COLO668 (cell line): ENCODE data around the gene MBD3L3.
"Not testable (repeated sequence)": the region's sequence is repeated elsewhere in the genome, so short reads cannot be mapped to it uniquely, and the experiment has no call there.

Experiments
- DNase-seq: peaks from one replicate; lab custom pipeline; 2025; ENCODE audit not compliant: unreplicated experiment; lab: John Stamatoyannopoulos, UW

The MBD3L3 gene

GRCh38 chr19:7058576-7058975 lies at the start of gene MBD3L3:
Gene MBD3L3 (minus strand): TSS chr19:7058676. CDS start chr19:7058605, 71 bp downstream.
- DNase-seq: not testable (repeated sequence)

DNA sequence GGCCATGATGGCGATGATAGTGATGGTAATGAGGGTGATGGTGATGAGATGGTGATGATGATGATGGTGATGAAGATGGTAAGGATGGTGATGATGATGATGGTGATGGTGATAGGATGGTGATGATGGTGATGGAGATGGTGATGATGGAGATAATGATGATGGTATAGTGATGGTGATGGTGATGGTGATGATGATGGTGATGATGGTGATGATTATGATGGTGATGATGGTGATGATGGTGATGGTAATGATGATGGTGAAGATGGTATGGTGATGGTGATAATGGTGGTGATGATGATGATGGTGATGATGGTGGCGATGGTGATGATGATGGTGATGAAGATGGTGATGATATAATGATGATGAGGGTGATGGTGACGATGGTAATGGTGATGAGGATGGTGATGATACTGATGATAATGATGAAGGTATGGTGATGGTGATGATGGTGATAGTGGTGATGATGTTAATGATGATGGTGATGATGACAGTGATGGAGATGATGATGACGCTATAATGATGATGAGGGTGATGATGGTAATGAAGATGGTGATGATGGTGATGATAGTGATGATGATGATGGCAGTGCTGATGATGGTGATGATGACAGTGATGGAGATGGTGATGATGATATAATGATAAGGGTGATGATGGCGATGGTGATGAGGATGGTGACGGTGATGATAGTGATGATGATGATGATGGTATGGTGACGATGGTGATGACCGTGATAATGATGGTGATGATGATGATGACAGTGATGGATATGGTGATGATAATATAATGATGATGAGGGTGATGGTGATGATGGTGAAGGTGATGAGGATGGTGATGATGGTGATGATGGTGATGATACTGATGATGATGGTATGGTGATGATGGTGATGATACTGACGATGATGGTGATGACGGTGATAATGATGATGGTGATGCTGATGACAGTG lies 48.5 kb upstream of the MBD3L3 start:
- no peak for DNase-seq

- DNase-seq: no peak
Measured at GRCh38 chr19:7104747-7105447, 46.4 kb upstream of the MBD3L3 start.

DNA sequence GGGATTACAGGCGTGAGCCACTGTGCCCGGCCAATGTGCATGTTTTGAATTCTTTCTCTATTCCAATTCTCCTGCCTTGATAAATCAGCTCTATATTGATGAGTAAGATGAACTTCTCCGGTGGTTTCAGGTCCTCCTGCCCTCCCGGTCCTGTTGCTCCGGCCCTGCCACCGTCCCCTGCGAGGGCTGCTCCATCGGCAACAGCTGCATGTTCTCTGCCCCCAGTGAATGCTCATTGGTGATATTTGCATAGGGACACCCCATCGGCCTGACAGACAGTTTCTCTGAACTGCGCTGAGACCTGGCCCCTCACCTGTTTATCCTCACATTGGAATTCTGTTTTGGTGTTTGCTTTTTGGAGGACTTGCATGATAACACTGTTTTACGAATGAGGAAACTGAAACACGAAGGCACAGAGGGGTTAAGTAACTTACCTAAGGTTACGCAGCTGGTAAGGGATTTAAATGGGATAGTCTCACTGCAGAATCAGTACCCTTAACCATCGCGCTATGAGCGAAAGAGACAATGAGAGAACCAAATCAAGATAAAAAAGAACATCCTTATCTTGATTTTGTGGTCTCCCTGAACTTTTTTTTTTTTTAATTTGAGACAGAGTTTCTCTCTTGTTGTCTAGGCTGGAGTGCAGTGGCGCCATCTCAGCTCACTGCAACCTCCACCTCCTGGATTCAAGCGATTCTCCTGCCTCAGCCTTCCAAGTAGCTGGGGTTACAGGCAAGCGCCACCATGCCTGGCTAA lies 43.2 kb upstream of the MBD3L3 start:
- DNase-seq: no peak

GRCh38 chr19:7099597-7099921 lies 41.1 kb upstream of the MBD3L3 start:
- DNase-seq: no peak

DNA sequence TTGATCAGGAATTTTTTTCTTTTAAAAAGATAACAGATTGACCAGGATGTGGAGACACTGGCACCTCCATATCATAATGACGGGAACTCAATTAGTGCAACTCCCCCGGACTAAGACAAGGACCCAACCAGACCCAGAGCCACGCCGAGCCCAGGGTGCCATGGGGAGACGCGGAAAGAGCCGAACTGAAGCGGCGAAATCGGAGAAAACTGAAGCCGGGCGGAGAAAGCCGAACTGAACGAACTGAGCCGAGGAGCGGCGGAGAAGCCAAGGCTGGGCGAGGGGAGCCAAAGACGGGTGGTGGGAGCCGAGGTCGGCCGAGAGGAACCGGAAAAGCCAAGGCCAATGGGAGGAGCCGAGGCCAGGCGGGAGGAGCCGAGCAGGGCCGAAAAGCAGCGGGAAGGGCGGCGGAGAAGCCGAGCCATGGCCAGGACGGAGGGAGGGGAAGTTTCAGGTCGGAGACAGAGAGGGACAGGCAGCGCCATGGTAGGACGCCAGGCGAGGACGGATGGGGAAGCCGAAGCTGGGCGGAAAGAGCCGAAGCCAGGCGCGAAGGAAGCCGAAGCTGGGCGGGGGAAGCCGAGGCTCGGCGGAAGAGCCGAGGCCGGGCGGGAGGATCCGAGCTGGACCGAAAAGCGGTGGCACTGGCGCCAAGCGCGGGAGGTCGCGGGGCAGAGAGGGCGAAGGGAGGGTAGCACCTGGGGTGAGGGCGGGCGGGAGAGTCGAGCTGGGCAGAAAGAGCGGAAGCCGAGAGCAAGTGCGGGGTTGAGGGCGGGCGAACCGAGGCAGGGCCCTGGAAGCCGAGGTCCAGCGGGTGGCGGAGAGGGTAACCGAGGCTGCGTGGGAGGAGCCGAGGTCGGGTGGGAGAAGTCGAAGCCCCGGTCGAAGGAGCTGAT lies 40.5 kb upstream of the MBD3L3 start:
- DNase-seq: peak; percentile 94

DNA sequence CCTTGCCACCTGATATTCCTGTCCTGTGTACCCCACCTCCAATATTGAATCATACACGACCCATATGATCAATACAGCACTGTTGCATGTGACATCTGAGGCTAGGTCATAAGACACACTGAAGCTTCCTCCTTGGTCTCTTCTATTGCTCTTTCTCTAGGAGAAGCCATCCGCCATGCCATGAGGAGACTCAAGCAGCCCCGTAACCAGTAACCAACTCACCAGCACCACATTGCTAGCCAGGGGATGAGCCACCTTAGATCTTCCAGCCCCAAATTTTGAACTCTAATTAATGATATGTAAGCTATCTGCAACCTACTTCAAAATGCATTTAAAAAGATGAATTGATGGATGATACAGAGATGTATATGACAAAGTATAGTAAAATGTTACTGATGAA lies 39.6 kb upstream of the MBD3L3 start:
- no peak for DNase-seq

GRCh38 chr19:7088999-7089398 lies 30.5 kb upstream of the MBD3L3 start:
- DNase-seq: no peak

DNA sequence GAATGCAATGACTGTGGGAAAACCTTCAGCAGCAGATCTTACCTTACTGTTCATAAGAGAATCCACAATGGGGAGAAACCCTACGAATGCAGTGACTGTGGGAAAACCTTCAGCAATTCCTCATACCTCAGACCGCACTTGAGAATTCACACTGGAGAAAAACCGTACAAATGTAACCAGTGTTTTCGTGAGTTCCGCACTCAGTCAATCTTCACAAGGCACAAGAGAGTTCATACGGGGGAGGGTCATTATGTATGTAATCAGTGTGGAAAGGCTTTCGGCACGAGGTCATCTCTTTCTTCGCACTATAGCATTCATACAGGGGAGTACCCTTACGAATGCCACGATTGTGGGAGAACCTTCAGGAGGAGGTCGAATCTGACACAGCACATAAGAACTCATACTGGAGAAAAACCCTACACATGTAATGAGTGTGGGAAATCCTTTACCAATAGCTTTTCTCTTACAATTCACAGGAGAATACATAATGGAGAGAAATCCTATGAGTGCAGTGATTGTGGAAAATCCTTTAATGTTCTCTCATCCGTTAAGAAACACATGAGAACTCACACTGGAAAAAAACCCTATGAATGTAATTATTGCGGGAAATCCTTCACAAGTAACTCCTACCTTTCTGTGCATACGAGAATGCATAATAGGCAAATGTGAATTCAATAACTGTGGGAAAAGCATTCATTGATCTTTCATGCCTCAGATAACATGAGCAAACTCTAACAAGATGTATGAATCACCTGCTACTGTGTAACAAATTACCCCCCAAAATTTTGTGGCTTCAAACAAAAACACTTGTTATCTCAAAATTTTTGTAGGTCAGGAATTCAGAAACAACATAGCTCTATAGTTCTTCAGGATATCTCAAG lies 24.8 kb upstream of the MBD3L3 start:
- no peak for DNase-seq

- no peak for DNase-seq
Measured at GRCh38 chr19:7078008-7078407, 19.5 kb upstream of the MBD3L3 start.

- no peak for DNase-seq
Measured at GRCh38 chr19:7076151-7076550, 17.7 kb upstream of the MBD3L3 start.

DNA sequence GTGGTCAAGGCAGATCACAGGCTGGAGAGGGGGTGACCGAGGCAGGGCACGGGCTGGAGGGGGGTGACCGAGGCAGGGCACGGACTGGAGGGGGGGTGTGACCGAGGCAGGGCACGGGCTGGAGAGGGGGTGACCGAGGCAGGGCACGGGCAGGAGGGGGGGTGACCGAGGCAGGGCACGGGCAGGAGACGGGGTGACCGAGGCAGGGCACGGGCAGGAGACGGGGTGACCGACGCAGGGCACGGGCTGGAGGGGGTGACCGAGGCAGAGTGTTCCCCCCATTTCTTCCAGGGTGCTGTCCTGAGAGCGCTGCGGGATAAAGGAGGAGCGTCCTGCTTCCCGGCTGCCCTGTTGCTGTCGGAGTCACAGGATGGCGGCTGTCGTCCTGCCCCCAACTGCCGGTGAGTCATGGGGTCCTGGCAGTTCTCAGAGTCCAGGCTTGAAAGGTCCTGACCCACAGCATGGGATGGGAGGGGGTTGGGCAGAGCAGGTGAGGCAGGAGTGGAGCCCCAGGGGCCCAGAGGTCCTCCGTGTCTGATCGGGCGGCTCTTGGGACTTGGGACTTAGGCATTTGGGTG lies 16.3 kb upstream of the MBD3L3 start:
- no peak for DNase-seq

GRCh38 chr19:7072541-7072940 lies 14.1 kb upstream of the MBD3L3 start:
- no peak for DNase-seq

GRCh38 chr19:7069904-7070226 lies 11.4 kb upstream of the MBD3L3 start:
- no peak for DNase-seq

- DNase-seq: peak; percentile 97
Measured at GRCh38 chr19:7069042-7069903, 10.8 kb upstream of the MBD3L3 start, which contains the start of gene ZNF557. Gene ZNF557 (plus strand): TSS chr19:7069703. CDS start chr19:7075075, 5,372 bp downstream.

DNA sequence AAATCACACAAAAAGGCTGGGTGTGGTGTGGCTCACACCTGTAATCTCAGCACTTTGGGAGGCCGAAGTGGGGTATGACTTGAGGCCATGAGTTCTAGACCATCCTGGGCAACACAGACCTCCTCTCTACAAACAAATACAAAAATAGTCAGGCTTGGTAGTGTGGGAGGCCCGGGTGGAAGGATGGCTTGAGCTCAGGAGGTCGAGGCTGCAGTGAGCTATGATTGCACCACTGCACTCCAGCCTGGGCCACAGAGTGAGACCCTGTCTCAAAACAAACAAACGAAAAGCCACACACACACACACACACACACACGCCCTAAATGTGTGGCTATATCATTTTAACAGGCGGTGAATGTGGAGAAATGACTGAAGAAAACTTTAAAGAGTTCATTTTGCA lies 10.1 kb upstream of the MBD3L3 start:
- DNase-seq: no peak

GRCh38 chr19:7067716-7068115 lies 9.2 kb upstream of the MBD3L3 start:
- DNase-seq: no peak

- DNase-seq: peak; percentile 19
Measured at GRCh38 chr19:7067122-7067521, 8.6 kb upstream of the MBD3L3 start.
